WERI-Rb-1 (cell line): Measurements from ENCODE around the gene PGS1.

Experiments
- DNase-seq: peaks from one replicate; pipeline ENCODE4 v3.0.0-alpha.2; 2020
- H3K27ac ChIP-seq: fragments of 250-450 bp; sonication (Bioruptor Pico); 2 replicates; pipeline ENCODE4 v1.5.1; 2020; ENCODE audit warnings: mild to moderate bottlenecking, moderate library complexity
- H3K27me3 ChIP-seq: fragments of 250-450 bp; sonication (Bioruptor Pico); 2 replicates; pipeline ENCODE4 v1.5.1; 2021; ENCODE audit warnings: mild to moderate bottlenecking, low read depth, moderate library complexity; ENCODE audit not compliant: insufficient read depth, severe bottlenecking
- H3K36me3 ChIP-seq: fragments of 250-450 bp; sonication (Bioruptor Pico); 2 replicates; pipeline ENCODE4 v1.5.1; 2020; ENCODE audit warnings: mild to moderate bottlenecking, moderate library complexity
- H3K4me3 ChIP-seq: 2 replicates; pipeline ENCODE4 v1.5.1; 2011; ENCODE audit warnings: low read depth, mild to moderate bottlenecking, control low read depth, low read length
- H3K9me3 ChIP-seq: fragments of 250-450 bp; sonication (Bioruptor Pico); 2 replicates; pipeline ENCODE4 v1.5.1; 2021; ENCODE audit warnings: mild to moderate bottlenecking, moderate library complexity; ENCODE audit not compliant: severe bottlenecking
- TF ChIP-seq, protein P1 (sequence below): IDR thresholded peaks from 2 replicates; pipeline ENCODE4 v1.5.1; 2011; ENCODE audit warnings: low read depth, mild to moderate bottlenecking, control low read depth, inconsistent platforms, low read length

The PGS1 gene

DNA sequence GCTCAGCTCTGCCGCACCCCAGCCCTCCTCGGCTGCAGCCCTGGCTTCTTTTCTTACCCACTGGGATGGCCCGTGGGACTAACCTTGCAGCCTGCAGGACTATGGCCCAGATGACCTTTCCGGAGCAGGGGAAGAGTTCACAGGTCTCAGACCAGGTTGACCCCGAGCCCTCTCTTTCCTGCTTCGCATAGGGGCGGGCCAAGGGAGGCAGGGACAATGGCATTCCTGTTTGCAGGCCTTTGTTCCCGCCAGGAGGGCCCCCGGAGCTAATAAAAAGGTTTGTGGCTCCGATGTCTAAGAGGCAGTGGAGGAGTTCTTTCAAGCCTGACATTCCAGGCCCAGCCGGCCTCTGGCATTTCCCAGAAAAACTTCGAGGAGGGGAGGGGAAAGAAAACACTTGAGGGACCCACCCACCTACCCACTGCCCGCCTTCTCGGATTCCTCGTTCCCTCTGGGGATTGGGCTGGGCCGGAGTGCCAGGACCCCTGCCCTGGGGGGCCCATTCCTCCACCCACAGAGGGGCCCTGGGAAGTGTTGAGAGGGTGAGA, 12.8 kb upstream of the PGS1 start:
- no peaks in the 10 kb centered on the region for H3K9me3 ChIP-seq
- H3K4me3 ChIP-seq: no peak overlapping the region

DNA sequence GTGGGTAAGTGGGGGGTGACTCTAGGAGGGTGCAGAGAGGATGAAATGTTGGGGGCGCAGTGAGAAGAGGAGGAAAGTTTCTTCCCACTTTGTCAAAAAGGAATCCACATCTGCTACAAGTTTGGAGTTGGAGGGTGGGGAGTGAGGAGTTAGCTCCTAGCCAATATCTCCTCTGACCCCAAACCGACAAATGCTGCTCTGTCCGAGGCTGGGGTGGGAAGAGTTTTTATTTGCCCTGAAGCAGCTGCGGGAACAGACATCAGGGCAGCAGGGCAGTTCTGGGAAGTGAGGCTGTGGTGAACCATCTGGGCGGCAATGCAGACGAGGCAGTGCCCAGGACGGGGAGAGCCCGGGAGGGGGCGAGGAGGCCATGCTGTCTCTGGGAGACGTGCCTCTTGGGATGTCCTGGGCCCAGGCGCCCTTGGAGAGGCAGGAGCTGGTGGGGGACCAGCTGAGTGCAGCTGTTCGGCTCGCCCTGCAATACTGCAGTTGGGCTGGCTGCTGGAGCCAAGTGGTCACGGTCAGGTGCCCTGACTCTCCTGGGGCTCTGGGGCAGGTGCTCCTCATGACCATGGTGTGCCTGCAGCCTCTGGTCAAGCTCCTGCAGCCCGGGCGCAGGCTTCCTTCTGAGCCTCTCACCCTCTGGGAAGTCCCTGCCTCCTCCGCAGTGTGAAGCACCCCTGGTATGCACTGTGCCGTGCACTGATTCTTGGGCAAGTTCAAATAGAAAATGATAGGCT, 12.2 kb upstream of the PGS1 start:
- no peak for DNase-seq
- H3K9me3 ChIP-seq: no peaks in the 10 kb centered on the region
- no peak overlapping the region for H3K4me3 ChIP-seq
- TF ChIP-seq, protein P1, sequence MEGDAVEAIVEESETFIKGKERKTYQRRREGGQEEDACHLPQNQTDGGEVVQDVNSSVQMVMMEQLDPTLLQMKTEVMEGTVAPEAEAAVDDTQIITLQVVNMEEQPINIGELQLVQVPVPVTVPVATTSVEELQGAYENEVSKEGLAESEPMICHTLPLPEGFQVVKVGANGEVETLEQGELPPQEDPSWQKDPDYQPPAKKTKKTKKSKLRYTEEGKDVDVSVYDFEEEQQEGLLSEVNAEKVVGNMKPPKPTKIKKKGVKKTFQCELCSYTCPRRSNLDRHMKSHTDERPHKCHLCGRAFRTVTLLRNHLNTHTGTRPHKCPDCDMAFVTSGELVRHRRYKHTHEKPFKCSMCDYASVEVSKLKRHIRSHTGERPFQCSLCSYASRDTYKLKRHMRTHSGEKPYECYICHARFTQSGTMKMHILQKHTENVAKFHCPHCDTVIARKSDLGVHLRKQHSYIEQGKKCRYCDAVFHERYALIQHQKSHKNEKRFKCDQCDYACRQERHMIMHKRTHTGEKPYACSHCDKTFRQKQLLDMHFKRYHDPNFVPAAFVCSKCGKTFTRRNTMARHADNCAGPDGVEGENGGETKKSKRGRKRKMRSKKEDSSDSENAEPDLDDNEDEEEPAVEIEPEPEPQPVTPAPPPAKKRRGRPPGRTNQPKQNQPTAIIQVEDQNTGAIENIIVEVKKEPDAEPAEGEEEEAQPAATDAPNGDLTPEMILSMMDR: no peak
- H3K36me3 ChIP-seq: no peaks in the 10 kb centered on the region
- H3K27ac ChIP-seq: no peak overlapping the region
- H3K27me3 ChIP-seq: no peaks in the 10 kb centered on the region

More for the DNA sequence above, 12.8 kb upstream of the PGS1 start:
- no peaks in the 10 kb centered on the region for H3K27me3 ChIP-seq
- no peak for DNase-seq
- no peaks in the 10 kb centered on the region for H3K36me3 ChIP-seq
- TF ChIP-seq, protein P1: no peak
- no peak overlapping the region for H3K27ac ChIP-seq

DNA sequence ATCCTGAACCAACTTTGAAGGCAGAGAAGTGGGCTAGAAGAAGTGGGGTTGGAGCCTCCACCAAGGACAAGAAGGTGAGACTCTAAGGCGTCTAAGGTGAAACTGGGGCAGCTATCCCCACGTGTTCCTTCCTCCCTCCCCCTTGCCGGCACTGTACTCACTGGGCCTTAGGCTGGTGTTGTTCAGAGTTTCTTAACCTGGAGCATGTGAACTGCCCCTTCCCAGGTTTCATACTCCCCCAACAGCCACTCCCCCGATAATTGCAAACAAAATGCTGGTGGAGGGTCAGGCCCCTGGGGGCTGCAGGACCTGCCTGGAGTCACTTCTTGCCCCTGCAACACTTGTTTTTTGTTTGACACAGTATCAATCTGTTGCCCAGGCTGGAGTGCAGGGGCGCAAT, 11.3 kb upstream of the PGS1 start:
- Histone ChIP-seq H3K27ac (no peak overlapping the region), H3K36me3 (no peaks in the 10 kb centered on the region), H3K4me3 (no peak overlapping the region), H3K27me3 (no peaks in the 10 kb centered on the region), H3K9me3 (no peaks in the 10 kb centered on the region)
- DNase-seq: no peak
- TF ChIP-seq, protein P1: no peak

DNA sequence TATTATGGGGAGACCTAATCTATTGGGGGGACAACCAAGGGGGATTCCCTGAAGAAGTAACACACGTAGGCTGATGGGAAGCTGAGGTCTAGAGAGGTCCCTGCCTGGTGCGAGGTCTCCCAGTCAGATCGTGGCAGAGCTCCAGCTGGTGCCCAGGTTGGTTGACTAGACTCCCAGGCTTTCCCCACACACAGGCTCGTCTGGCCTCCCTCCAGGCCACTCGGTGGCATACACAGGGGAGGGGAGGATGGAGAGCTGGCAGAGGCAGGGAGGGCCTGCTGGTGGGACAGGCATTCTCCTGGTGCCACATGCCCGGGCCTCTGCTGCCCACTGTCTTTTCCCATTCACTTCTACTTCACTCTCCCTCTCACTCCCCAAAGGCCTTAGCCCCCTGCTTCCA, 10.1 kb upstream of the PGS1 start:
- TF ChIP-seq, protein P1: no peak
- no peak overlapping the region for H3K27ac ChIP-seq

GRCh38 chr17:78368854-78369495, 9.5 kb upstream of the PGS1 start:
- H3K9me3 ChIP-seq: no peaks in the 10 kb centered on the region
- H3K36me3 ChIP-seq: no peaks in the 10 kb centered on the region
- DNase-seq: no peak
- H3K4me3 ChIP-seq: no peak overlapping the region
- H3K27ac ChIP-seq: no peak overlapping the region
- TF ChIP-seq, protein P1: no peak
- H3K27me3 ChIP-seq: no peaks in the 10 kb centered on the region

More for the DNA sequence above, 10.1 kb upstream of the PGS1 start:
- no peaks in the 10 kb centered on the region for H3K9me3 ChIP-seq
- no peak overlapping the region for H3K4me3 ChIP-seq
- H3K27me3 ChIP-seq: no peaks in the 10 kb centered on the region
- no peak for DNase-seq
- no peaks in the 10 kb centered on the region for H3K36me3 ChIP-seq
